Islet of Langerhans (tissue), 1 donor: ENCODE data around the gene ZFHX3.

ENCODE experiments used
- FAIRE-seq: peaks from one replicate; lab custom pipeline; 2011; peaks lifted over from hg19 to GRCh38; lab: Jason Lieb, UNC

ZFHX3 gene

DNA sequence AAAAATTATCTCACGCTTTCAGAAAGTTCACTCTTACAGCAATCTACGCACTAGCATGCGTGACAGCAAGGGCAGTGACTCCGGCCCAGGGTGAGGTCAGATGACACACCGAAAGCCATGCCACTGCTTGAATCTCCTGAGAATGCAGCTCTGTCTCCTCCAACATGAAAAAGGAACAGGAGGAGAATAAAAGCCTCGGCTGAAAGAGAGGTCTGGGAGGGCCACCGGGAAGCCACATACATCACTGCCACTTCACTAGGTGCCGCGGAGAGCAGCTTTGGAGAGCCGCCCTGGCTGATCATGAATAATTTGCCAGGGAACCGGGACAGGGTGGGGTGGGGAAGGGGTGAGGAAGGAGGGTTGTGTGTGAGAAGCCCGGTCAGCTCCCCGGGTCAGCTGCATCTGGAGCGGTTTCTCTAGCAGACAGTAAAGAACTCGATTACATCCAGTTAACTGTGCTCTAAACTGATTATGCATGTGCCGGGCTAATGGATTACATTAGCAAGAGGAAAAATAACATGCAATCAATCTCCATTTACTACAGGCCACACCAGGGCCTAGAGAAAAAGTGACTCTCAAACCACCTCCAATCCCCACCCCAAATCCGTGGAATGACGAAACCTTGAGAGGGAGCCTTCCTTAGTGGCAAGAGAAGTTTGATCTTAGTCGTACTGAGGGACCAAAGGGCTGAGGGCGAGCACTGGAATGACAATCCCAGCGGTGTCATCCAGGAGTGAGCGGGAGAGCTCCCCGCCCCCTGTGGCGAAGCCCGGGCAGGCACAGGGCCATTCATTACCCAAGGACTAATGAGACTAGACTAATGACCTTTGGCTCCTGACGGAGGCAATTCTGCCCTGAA, 100.3 kb downstream of the ZFHX3 start:
- FAIRE-seq: peak; percentile 62

DNA sequence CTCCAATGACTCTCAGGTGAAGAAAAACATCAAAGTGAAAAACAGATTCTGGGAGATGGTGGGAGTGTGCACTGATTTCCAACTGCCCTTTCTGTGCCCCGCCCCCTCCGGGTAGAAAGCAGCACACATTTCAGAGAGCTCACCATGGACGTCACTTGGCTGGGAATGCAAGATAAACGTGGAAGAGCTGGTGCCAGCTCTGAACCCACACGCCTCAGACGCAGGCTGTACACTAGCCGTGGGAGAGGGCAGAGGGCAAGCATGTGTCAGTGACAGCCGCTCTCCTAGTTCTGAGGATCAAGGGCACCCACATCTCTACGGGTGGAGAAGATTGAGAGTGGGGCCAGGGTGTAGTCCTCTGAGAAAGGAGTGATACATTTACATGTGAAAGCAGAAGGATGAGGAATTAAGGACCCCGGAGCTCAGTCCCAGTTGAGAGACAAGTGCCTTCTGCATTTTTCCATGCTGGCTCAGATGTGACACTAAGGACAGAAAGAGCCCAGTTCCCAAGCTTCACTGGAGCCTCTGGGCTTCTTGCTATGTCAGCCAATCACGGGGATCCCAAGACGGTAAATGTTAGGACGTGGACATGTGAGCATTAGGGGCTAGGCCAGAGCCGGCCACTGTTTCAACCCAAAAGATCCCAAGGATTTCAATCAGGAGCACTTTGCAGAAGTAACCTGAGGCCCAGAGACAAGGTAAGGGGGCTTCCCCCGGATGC, 101.3 kb downstream of the ZFHX3 start:
- FAIRE-seq: no peak

DNA sequence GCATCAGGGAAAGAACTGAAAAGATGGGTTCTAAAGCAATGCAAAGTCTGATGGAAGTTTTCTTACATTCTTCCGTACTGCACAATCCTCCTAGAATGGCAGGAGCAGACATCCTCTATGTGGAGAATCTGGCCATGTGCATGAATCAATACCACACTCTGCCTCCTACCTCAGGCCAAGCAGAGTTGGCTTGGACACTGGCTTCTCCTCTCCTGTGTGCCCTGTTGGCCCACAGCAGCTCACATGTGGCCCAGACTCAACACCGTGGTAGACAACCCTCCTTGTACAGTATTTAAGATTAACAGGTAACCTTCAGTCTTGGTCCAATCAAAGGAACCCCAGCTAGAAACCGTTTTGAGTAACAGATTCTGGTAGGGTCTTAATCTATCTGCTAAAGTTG, 101.9 kb downstream of the ZFHX3 start:
- FAIRE-seq: no peak

DNA sequence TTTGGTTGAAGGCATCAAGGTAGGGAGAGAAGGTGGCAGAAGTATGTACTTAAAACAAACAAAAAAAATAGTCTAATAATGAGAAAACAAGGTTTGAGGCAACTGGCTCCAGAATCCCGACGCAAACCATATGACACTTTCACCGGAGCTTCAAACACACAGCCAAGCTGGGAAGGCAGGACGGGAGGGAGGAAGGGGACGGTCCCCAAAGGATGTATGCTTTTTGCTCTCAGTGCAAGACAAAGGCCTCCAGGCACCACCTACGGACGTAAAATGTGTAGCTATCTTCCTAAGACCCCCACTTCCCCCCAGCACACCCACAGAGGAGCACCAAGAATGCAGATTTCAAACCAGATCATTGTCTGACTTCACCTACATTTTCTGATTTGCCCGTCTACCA, 102.3 kb downstream of the ZFHX3 start:
- FAIRE-seq: no peak

DNA sequence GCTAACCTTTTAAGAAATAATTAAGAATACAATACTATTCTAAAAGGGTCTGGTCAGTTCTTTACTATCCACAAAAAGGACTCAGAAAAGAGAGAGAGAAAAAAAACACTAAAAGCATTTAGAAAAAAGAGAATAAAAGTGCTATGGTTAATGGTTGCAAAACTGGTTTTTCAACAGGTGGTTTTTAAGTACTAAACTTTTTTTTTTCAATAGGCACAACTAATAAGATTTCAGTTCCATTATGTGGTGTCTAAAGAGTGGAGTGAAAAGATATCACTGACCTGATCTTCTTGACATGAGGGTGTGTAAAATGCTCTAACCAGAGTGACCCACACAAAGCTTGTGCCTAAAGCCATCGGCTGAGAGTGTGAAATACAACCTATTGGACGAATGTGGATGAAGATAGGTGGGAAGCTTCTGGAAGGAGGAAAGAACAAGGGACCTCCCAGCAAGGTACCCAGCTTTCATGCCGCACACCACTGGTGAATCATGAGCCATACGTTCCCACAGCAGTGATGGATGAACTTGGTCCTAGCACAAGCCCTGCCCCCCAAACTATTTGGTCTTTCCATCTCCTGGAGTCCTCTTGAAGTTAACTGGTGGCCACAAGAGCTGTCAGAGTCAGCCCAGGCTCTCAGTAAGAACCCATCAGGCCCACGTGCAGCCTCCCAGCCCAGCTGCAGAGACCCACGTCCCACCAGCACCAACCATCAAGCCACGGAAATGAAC, 103.0 kb downstream of the ZFHX3 start:
- no peak for FAIRE-seq

DNA sequence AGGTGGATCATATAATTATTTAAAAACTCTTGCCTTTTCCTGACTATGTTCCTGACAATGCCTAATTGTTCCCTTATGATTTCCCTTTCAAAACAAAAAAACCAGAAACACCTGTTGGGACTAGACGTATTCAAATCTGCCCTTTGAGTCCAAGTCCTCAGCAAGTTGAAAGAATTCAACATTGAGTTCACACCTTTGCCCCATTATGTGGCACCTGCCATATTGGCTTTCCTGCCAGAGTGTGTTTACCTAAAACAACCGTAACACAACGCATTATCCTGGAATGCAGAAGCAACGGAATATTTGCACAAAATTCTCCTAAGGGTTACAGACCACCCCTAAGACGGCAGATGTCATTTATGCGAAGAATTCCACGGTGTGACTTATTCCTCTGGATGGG, 105.9 kb downstream of the ZFHX3 start:
- FAIRE-seq: no peak

DNA sequence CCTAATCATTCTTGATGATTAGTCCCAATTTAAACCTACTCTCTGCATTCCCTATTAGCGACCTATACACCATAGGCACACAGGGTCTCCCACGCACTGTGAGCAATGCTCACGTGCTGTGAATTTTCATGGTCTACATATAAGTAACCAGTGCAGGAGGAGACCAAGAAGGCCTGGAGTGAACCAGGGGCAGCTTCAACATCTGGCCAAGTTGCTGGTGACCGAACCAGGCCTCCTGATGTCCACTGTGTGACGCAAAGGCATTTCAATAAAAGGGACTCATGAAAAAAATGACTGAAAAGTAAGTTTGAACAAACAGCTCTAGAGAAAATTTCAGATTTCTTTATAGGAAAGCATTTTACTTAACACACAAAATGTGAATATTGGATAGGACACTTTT, 107.0 kb downstream of the ZFHX3 start:
- no peak for FAIRE-seq

DNA sequence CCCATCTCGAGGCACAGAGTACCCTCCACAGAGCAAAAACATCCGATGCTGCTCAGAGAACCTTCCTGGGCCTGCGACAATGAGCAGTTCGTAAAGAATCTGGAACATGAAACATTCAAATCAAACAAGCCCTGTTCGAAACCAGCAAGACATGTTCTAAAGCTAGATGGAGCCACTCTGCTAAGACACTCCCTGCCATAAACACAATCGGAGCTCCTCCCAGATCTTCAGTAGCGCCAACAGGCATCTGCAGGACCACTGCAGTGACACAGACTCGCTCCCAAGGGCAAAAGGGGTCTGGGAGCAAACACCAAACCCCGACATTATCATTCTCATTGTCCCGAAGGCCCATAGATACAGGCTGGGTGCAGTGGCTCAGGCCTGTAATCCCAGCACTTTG, 108.7 kb downstream of the ZFHX3 start:
- FAIRE-seq: no peak

DNA sequence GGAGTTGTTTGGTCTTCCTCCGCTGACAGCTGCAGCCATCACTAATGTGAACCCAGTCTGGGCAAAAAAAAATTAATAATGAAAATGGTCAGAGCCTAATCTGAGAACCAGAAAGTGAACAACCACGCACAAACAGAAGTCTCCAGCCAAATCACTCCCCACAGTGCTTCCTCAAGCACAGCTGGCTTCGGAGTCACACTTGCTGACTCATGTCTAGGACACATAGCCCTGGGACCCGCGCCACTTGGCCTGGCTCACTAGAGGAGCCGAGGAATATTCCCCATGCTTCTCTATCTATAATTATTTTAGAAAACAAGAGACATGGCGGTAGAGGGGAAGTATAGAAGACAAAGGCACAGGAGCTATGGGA, 109.1 kb downstream of the ZFHX3 start:
- no peak for FAIRE-seq

DNA sequence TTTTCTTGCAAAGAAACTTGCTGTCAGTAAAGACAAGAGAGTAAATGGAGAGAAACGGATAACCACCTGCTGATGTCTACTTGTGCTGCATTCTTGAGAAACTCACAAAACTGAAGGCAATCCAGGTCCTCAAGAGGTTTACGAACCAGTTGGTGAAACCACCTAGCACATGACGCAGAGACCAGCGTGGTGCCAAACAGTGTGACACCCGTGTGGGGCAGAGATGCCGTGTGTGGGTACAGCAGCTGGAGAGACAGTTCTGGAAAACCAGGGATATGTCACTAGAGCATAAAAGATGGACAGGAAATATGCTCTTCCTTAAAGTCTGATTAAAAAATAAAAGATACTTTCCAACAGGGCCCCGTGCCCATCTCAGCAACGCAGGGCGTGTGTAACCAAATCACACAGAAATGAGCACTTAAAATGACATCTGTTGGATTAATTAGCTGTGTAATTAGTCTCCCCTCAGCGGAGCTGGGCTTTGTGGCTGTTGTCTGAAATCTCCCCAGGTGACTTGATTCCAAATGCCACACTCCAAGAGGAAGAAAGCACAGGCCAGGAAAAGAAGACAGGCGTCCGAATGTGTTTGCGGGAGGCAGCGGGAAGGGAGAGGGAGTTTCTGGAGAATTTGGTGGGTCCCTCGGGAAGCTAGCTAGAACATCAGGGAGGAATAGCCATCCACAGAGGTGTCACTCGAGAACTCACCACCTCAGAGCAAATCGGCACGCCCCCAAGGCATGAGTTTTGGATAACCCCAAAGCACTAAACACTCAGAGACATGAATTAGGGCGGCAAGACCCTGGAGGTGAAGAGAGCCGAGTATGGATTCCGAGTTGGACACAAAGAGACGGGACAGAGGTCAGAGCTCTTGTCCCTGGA, 109.8 kb downstream of the ZFHX3 start:
- FAIRE-seq: no peak

DNA sequence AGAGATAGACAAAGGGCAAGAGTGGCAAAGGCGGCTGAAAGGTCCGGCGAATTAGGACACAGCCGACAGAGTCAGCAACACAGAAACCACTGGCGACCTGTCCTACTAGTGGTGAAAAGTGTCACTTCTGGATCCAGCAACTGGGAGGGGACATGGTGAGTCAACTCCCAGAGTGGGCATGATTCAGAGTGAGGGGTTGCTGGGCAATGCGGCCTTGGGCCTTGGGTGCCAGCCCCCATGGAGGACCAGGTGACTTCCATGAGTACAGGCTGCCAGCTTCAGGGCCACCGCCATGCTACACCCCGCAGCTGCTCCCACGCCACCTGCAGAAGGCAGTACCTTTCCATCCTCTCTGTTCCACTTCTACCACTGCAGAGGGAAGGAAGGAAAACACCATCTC, 110.6 kb downstream of the ZFHX3 start:
- no peak for FAIRE-seq

DNA sequence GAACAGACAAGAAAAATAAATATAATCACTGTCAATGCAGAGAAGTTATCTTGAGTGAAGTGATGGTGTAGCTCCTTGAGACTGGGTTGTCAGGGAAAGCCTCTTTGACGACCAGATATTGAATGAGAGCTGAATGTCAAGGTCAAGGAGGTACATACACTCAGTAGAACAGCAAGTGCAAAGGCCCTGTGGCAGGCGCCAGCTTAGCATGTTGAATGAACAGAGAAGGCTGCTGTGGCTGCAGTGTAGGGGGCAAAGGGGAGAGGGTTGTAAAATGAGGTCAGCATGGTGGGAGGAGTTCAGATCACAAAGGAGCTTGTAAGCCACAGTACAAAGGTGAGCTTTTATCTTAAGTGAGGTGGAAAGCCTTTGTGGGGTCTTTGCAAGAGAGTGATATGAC, 111.5 kb downstream of the ZFHX3 start:
- FAIRE-seq: no peak

DNA sequence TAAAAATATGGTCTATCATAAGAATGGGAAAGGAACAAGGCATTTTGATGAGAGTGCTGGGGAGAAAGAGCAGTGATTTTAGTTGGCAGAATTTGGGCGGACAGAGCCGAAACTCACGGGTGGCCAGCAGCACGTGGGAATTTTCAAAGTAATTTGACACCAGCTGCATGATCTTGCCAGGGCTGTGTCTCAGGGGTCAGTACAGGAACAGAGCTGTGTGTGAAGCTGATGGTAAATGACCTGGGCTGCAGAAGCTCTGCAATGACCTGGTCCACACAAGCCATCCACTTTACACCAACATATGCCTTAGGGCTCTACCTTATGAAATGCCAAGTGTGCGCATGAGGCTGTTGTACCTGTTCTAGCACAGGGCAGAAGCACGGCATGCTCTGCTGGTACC, 112.0 kb downstream of the ZFHX3 start:
- FAIRE-seq: no peak

DNA sequence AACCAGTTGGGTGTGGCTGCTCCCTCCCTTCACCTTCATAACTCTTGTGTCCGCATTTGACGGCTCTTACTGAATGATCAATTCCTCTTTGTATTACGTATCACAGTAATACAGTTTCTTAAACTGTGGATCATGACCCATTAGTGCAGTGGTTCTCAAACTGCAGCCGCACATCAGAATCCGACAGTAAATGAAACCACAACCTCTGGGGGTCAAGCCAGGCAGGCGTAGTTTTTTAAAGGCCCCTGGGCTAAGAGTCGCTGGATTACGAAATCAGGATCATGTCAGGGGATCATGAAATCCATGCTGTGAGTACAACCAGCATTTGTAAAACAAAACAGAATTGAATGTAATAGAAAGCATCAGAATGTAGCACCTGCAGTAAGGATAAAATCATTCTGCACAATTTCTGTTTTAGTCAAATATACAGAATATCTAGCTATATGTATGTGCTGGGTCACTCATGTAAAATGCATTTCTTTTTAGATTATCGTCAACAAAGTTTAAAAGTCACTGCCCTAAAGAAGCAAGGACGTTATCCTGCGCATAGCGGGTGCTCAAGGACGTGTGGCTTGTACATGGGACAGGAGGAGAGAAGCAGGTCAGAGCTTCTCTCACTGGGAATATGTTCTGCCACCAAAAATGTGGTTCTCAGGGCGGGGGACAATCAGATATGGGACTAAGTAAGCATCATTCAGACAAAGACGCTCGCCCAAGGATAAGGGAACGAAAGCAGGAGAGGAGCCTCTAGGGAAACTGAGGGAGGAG, 113.1 kb downstream of the ZFHX3 start:
- no peak for FAIRE-seq

DNA sequence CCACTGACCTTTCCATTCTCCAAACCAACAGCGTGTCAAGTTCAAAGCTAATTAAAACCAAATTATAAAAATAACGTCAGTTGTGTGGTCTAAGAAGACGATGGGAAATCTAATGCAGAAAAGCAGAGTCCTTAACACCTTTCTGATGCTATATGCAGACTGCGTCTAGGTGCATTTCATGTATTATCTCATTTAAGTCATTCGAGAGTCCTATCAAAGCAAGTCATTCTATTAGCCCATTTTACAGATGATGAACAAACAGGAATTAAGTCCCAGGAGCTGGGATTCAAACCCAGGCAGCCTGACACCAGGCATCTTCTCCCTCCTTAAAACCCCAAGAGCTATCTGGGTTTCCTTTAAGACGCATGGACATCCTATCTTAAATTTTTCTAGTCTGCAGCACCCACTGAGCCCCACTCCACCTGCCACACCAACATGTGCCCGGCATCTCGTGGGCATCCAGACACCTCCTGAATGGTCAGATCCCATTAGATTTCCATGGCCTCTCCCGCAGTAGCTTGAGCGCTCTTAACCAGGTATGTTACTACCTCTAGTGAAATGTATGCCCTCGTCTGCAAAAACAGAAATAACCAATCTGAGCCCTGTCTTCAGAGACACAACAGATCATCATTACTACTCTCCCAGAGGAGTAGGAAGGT, 115.1 kb downstream of the ZFHX3 start:
- no peak for FAIRE-seq

DNA sequence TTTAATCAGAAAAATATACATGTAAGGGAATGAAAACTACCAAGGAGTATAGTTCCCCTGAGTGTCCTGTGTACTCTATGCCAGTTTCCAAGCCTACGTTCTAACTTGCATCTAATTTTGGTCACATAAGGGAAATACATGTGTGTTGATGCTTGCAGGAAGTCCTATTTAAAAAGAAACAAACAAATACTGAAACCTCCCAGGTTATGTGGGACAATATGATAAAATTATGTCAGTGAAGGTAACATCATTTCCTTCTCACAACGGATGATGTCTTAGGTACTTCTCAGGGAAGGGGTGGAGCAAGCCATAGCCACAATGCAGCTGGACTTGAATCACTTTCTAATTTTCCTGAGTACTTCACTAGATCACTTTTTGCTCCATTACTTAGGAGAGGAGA, 115.9 kb downstream of the ZFHX3 start:
- no peak for FAIRE-seq

DNA sequence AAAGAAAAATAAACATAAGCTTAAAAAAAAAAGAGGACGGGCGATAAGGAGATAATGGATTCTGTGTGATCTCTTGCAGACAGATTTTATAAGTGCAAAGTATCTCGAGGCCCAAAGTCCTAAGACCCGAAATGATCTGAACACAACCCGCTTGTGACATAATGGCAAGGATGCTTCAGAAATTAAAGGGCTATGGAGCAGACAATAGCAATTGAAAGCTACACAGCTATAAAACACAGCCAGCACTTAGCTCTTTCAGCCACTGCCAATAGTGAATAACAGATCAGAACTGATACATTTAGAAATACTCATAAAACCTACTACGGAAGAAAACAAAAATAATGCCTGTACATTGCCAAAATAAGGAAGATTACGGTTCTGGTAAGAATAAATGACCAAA, 117.5 kb downstream of the ZFHX3 start:
- FAIRE-seq: no peak

DNA sequence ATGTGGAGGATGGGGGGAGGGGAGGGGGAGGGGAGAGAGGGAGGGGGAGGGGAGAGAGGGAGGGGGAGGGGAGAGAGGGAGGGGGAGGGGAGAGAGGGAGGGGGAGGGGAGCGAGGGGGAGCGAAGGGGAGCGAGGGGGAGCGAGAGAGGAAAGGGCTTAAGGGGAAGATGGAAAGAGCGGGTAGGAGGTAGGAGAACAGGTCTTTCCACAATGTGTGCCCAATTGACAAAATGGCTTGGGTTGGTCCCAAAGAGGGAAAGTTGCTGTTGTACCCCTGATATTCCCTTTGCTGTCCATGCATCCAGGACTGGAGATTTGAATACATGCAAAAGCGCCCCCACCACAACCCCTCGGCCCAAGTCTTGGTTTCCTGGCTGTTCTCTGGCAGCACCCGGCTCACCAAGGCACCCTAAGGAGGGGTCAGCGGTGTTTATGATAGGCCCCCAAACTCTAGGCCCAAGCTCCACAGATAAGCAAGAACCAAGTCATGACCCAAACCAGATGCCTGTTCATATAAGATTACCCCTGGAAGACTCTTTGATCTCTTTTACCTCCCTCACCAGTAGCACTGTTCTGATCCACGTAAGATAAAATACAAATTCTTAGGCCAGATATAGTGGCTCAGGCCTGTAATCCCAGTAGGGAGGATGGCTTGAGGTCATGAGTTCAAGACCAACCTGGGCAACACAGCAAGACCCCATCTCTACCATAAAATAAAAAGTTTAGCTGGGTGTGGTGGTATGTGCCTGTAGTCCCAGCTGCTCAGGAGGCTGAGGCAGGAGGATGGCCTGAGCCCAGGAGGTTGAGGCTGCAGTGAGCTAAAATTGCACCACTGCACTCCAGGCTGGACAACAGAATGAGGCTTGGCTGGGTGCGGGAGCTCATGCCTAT, 119.6 kb downstream of the ZFHX3 start:
- no peak for FAIRE-seq

DNA sequence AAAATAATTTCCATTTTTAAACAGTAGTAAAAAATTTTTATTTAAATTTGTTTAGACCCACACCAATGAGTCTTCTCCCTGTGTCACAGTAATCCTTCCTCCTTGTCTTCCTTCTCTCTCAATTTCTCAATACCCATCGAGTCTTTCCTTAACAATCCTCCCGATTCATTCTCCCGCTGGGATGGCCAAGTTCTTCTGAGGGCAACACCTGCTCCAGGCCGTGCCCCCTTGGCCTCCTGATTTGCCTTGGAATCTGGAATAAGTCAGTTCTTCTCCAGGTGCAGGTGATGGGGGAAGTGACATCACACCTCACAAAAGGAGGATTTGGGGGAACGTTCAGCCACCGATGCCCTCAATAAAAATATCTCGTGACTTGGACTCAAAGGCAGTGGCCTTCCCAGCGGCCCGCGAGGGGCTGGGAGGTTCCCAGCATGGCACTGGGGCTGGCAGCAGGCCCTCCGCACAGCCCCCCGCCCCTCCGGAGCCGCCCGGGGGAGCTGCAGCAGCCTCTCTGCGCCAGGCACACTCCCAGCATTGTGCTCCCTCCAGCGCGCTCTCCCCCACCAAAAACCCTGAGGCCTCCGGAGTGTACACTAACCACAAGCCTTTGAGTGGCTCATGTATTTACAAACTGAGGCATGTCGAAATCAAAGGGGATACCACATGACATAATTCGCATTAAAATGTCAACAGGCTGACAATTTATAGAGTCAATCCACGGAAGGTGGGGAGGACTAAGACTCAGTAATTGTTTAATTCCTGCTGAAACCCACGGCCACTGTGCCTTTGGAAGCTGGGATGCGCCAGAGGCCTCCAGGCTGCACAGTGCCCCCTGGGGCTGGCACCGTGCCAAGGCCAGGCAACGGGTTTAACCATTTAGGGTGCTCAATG, 120.5 kb downstream of the ZFHX3 start:
- no peak for FAIRE-seq
